GM18873 (cell line): ENCODE results near the gene UBAP1.
A peak's percentile ranks its signal among the peaks of the same experiment; 100 is the strongest.
"Not testable (repeated sequence)": the region's sequence is repeated elsewhere in the genome, so short reads cannot be mapped to it uniquely, and the experiment has no call there.

Source experiments
- ATAC-seq: cut with Tn5 transposase; IDR thresholded peaks from one replicate; pipeline ENCODE4 v1.9.1; 2021; ENCODE audit warnings: mild to moderate bottlenecking, moderate library complexity, moderate number of reproducible peaks; ENCODE audit not compliant: unreplicated experiment, low FRiP score

The UBAP1 gene

DNA sequence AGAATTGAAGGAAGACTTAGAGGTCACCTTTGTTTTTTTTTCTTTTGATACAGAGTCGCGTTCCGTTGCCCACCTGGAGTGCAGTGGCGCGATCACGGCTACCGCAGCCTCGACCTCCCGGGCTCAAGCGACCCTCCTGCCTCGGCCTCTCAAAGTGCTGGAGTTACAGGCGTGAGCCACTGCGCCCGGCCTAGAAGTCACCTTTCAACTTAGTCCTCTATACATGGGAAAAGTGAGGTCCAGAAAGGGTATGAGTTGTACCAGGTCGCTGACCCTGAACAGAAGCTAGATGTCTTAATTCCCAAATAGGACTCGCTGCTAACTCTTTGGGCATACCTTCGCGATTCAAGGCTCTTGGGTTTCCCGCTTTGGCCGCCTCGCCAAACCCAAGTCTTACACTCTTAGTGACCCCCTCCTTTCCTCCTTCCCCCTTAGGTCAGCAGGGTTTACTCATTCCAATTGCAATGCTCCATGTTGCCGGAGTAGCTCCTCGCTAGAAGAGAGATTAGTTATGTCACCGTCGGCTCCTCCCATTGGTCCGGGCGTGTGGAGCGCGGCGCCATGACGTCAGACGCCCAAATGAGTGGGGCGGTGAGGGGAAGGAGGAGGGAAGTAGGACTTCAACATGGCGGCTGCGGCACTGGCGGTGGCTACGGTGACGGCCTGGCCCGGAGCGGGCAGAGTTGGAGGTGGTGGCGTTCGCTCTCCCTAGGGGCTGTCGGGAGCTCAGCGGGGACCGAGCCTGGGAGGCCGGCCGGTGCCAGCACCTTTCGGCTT, at the start of gene UBAP1:
Gene UBAP1 (plus strand): TSS at position 608 of the 777 bp plus-strand sequence. CDS start 41,872 bp downstream, outside the sequence.
- ATAC-seq: peak; percentile 94

GRCh38 chr9:34131571-34131970, 47.3 kb upstream of the UBAP1 start:
- ATAC-seq: no peak

DNA sequence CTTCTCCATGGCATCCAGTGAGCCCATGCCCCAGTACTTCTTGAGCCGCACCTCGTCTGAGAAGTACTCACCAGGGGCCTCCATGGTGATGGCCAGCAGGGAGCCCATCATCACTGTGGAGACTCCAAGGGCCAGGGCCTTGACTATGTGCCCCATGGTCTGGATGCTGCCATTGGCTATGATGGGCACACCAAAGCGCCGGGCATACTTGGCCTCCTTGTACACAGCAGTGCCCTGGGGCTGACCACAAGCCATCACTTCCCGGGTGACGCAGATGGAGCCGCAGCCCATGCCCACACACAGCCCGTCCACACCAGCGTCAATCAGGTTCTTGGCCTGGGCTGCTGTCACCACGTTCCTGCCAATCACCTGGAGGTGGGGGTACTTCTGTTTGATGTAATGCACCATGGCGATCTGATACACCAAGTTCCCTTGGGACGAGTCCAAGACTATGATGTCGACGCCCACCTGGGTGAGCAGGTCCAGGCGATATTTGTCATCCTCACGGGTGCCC, 45.4 kb upstream of the UBAP1 start:
- ATAC-seq: no peak

DNA sequence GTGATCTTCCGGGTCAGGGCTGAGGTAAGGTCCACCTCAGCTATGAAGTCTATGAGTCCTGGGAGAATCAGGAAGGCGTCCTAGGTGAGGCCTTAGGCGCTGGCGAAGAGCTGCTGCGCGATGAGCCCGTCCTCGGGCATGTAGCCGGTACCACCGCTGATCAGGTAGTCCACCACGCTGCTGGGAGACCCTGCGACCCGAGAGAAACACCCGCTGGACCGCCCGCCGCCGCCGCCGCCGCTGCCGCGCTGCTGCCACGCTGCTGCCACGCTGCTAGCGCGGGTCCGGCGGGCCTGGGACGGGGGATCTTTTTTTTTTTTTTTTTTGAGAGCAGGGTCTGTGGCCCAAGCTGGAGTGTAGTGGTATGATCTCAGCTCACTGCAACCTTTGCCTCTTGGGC, 44.3 kb upstream of the UBAP1 start:
- ATAC-seq: no peak

GRCh38 chr9:34138644-34139043, 40.2 kb upstream of the UBAP1 start:
- ATAC-seq: not testable (repeated sequence)

GRCh38 chr9:34139477-34140146, 39.2 kb upstream of the UBAP1 start:
- no peak for ATAC-seq

GRCh38 chr9:34140853-34141252, 38.0 kb upstream of the UBAP1 start:
- ATAC-seq: no peak

DNA sequence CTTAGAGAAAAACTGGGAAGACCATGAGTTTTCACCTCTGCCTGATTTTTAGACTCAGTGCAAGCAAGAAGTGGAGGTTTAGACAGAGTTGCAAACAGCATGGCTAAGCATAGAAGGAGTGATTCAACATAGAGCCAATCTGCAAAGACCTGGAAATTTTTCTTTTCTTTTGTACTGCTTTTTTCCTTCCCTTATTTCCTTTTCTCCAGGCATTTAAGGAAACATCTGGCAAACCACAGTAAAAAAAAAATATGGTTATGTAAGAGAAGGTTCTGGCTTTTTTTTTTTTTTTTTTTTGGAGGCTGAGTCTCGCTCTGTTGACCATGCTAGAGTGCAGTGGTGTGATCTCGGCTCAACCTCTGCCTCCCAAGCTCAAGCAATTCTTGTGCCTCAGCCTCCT, 35.7 kb upstream of the UBAP1 start:
- no peak for ATAC-seq

GRCh38 chr9:34145165-34145564, 33.7 kb upstream of the UBAP1 start:
- ATAC-seq: no peak

DNA sequence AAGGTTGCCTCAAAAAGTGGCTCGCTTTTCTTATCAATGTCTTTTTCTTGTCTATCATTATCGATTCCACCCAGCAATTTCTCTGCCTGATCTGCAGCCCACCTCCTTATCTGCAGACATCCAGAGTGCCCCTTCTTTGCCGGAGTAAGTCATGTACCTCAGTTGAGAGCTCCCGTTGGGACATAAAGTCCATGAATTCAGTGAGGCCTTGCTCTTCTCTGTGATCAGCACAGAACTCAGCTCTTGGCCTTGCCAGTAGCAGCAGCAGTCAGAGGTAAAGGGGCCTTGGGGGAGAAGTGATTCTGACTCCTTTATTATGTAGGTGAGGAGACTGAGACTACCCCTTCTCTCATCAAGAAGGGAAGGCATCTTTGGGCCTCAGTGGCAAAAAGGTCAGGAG, 27.4 kb upstream of the UBAP1 start:
- no peak for ATAC-seq

DNA sequence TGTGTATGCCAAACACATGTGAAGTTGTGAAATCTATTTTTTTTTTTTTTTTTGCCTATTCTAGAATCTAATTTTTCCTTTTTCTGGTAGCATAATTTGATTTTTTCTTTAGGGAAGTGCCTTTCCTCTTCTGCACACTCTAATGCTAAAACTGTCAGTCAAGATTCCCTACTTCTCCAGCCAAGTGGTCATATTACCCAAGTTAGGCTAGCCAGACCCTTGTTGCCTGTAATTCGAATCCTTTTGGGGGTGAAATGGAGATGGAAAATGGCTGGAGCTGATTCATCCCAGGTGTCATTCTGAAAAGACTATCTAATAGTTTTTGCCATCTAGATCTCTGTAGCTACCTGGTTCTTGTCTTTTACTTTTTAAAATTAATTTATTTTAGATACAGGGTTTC, 24.8 kb upstream of the UBAP1 start:
- ATAC-seq: no peak

- no peak for ATAC-seq
Measured at GRCh38 chr9:34157318-34157717, 21.5 kb upstream of the UBAP1 start.

DNA sequence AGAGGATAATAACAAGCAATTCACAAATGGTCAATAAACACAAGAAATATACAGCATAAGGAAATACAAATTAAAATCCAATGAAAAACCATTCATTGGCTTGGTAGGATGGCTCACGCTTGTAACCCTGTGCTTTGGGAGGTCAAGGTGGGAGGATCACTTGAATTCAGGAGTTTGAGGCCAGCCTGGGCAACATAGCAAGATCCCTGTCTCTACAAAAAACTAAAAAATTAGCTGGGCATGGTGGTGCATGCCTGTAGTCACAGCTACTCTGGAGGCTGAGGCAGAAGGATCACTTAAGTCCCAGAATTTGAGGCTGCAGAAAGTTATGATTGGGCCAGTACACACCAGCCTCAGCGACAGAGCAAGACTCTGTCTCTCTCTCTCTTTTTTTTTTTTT, 20.9 kb upstream of the UBAP1 start:
- no peak for ATAC-seq

- ATAC-seq: no peak
Measured at GRCh38 chr9:34158362-34158869, 20.4 kb upstream of the UBAP1 start.

DNA sequence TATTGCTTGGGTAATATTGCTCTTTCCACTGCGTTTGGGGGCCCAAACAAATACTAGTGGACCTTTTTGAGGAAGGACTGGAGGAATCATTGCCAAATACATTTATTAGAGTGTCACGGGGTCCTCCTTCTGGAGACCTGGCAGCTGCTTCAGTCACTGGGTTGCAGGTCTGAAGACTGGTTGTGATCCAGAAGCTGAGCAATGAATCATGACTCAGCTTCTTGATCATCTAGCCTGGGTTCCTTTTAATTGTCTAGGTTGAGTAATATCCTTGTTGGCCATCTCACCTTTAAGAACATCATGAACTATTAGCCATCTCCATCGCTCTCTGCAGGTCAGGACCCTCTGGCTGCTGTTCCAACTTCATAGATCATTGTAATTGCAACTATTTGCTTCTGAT, 15.4 kb upstream of the UBAP1 start:
- no peak for ATAC-seq

DNA sequence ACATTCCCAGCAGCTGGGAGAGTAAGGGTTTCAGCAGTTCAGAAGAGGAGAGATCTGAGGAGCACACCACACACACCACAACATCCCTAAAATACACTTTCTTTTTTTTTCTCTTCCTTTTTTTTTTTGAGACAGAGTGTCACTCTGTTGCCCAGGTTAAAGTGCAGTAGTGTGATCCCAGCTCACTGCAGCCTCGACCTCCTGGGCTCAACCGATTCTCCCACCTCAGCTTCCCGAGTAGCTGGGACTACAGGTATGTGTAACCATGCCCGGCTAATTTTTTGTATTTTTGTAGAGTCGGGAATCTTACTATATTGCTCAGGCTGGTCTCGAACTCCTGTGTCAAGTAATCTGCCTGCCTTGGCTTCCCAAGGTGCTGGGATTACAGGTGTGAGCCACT, 9.7 kb upstream of the UBAP1 start:
- no peak for ATAC-seq

DNA sequence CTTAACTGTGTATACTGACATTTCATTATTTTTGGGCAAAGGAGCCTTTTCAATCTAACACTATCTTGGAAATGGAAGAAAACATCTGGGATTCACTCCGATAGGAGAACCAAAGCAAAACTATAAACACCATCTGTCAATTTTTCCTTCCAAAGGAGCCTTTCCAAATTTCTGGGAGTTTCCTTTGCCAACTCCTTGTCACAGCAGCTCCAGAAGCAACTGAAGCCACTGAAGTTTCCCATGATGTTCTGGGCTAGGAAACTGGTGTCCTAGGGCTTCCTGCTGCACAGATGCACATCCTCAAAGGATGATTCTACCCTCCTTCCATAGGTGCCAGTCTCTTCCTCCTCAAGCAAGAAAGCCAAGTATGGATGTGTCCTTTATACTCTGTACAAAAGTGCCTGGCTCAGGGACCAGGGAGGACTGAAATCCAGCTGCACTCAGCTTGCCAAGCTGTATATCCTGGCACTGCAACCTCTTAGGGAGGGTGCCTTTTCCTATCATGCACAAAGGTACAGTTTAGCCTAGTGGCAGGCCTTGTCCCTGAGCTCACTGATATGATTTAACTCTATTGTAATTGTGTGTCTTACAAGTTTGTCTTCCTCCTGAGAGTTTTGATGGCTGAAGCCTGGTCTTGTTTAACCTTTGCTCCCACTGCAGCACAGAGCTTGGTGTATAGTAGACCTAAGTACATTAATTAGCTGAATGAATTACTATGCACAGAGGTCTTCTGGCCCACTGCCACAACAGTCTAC, 8.4 kb upstream of the UBAP1 start:
- ATAC-seq: no peak

- no peak for ATAC-seq
Measured at GRCh38 chr9:34171753-34172535, 6.9 kb upstream of the UBAP1 start.

DNA sequence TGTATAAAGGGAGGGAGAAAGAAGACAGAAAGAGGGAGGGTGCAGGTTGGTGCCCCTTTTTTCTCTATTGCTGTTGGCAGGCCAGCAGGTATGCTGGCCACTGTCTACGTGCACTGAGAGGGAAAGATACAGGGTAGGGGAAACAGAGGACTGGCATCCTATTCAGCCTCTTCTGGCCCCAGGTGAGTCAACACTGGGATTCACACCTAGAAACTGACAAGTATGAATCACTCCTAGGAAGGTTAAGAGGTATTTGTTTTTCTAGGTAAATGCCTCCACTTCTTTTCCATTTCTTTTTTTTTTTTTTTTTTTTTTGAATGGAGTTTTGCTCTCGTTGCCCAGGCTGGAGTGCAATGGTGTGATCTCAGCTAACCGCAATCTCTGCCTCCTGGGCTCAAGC, 2.8 kb upstream of the UBAP1 start:
- no peak for ATAC-seq
